Urinary bladder (tissue), 4 donors: ENCODE results near the gene TRIM40. TPM values are rescaled to one million over a fixed set of nuclear protein-coding genes. Genes with fewer than 3 reads are reported as not detected.
A peak's percentile ranks its signal among the peaks of the same experiment; 100 is the strongest.

ENCODE experiments used
- DNase-seq: peaks from one replicate; pipeline ENCODE4 v3.0.0-alpha.2; 2015; ENCODE audit errors: extremely low spot score
- H3K27ac ChIP-seq: one replicate; pipeline ENCODE4 v1.5.1; 2013; ENCODE audit warnings: low read depth, mild to moderate bottlenecking, moderate library complexity
- H3K36me3 ChIP-seq: one replicate; pipeline ENCODE4 v1.6.1; 2013; ENCODE audit warnings: mild to moderate bottlenecking, moderate library complexity; ENCODE audit not compliant: insufficient read depth
- H3K4me1 ChIP-seq: one replicate; pipeline ENCODE4 v1.6.1; 2013; ENCODE audit warnings: mild to moderate bottlenecking, moderate library complexity; ENCODE audit not compliant: insufficient read depth
- H3K4me3 ChIP-seq: one replicate; pipeline ENCODE4 v1.5.1; 2013; ENCODE audit warnings: low read depth, low read length
- WGBS: extraction: QIAGEN DNeasy Blood & Tissue Kit; methylation state at CpG from one replicate; pipeline ENCODE4 v1.1.7; 2013; 5-methylcytosine and 5-hydroxymethylcytosine counted together
- polyA plus RNA-seq: library from polyadenylated mRNA; stranded (reverse); fragments of 200-250 nt; gene quantifications from one replicate; pipeline ENCODE4 v1.2.3, GENCODE V29; 2013
- total RNA-seq: library from RNA; depleted of rRNA; stranded (reverse); fragments of >200 nt; gene quantifications from one replicate; pipeline ENCODE4 v1.2.3, GENCODE V29; 2014
- donor health status: healthy with polysubstance abuse.
- donor health status: healthy.

TRIM40 gene, protein sequence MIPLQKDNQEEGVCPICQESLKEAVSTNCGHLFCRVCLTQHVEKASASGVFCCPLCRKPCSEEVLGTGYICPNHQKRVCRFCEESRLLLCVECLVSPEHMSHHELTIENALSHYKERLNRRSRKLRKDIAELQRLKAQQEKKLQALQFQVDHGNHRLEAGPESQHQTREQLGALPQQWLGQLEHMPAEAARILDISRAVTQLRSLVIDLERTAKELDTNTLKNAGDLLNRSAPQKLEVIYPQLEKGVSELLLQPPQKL
- total RNA-seq (not detected), polyA plus RNA-seq (not detected)

DNA sequence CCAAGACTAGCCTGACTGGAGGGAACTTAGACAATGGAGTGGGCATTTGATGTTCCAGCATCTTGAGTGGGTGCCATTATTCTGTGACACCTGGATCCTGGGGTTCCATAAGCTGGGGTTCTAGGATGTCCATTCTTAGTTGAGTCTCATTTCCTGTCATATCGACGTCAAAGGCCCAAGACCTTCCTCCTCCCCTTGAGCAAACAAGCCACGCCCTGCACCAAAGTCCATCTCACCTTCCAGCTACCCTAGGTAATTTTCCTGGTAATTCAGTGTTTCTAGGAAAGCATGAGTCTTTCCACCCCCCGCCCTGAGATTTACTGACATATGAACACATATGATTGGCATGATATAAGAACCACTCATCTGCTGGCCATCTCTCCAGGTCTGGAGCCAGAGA, at the start of gene TRIM40:
Gene TRIM40 (plus strand): TSS at position 384 of the 400 bp plus-strand sequence. CDS start 897 bp downstream, outside the sequence.
- H3K4me1 ChIP-seq, result no peaks in the 10 kb centered on the region
- DNase-seq, result no peak
- WGBS, result 81% methylated on average over 4 of the region's 4 CpGs
- no peak within 1 kb of the TSS for H3K27ac ChIP-seq
- H3K4me3 ChIP-seq, result no peak within 1 kb of the TSS
- no peaks in the 10 kb centered on the region for H3K36me3 ChIP-seq

DNA sequence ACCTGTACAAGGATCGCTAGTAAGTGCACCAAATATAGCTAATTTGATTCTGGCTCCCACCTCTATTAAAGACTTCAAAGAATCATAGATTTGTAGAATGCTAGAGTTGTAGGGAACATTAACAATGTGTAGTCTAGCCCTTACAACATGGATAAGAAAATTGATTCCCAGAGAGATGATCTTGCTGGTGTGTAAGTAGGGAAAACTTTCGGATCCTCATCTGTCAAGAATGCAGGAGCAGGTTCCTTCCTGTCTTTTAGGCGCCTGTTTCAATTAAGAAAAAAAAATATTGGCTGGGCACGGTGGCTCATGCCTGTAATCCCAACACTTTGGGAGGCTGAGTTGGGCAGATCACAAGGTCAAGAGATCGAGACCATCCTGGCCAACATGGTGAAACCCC, 48.1 kb upstream of the TRIM40 start:
- no peaks in the 10 kb centered on the region for H3K36me3 ChIP-seq
- no peaks in the 10 kb centered on the region for H3K4me1 ChIP-seq
- no peak for DNase-seq
- 67% methylated on average over 5 of the region's 5 CpGs for WGBS
- no peak overlapping the region for H3K4me3 ChIP-seq
- no peak overlapping the region for H3K27ac ChIP-seq

DNA sequence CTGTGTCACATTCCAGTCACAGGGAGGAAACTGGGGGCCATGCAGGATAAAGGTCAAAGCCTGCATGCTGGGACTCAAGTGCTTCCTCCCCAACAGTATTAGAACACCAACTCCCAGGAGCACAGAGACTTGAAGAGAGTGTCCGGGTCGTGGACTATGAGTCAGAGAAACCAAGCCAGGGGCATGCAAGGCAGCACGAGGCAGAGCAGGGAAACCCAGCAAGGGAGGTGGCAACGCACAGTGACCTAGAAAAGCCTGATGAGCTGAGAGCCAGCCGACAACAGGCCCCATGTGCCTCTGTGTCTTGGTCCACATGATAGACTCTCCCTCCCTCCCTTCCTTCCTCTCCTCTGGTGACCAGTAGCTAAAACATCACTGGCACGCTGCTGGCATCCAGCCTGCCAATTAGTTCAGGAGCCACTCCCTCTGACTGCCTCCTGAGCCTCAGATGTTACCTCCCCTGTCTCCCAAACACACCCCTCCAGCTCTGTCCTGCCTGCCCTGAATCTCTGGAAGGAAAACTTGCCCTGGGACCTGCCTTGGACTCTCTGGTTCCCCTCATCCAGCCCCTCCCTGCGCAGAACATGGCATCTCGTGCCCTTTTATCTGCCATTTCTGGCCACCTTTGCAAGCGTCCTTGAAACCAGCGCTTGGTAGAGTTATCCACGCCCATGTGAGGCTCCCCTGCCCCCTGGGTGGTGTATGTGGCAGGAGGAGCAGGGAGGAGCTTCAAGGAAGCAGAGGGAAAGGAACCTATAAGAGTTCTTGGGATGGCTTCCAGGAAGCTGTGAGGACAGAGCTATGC, 44.2 kb upstream of the TRIM40 start:
- no peak for DNase-seq

DNA sequence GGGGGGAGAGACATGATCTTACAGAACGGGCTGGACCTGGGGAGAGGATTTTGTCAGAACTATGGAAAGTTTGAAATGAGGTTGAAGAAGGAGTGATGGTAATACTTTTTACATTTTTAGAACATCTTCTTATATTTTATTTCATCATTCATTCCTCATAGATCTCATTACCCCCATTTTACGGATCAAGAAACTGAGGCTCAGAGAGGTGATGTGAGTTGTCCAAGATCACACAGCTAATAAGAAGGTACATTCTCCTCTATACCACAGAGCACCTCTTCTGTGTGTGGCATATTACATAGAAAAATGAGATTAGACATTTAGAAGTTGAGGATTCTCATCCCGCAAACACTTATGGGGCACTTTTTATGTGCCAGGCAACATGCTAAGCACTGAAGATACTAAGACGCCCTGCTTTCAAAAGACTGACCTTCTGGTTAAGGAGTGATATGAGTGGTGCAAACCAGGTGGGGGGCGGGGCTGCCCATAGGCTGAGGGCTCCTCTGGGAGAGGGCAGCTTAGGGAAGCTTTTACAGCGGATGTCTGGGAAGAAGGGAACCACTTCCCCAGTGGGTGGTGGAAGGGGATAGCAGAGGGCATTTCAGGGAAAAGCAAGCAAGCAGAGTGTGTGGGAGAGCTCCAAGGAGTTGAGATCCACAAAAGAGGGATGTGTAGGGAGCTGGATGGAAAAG, 42.9 kb upstream of the TRIM40 start:
- H3K27ac ChIP-seq, result no peak overlapping the region
- no peak overlapping the region for H3K4me3 ChIP-seq
- no peaks in the 10 kb centered on the region for H3K4me1 ChIP-seq
- WGBS, result 64% methylated on average over 6 of the region's 6 CpGs
- no peaks in the 10 kb centered on the region for H3K36me3 ChIP-seq
- DNase-seq, result no peak

More for the DNA sequence above, 44.2 kb upstream of the TRIM40 start:
- H3K4me1 ChIP-seq, result no peaks in the 10 kb centered on the region
- 47% methylated on average over 11 of the region's 11 CpGs for WGBS
- H3K27ac ChIP-seq, result no peak overlapping the region
- H3K36me3 ChIP-seq, result no peaks in the 10 kb centered on the region
- no peak overlapping the region for H3K4me3 ChIP-seq

DNA sequence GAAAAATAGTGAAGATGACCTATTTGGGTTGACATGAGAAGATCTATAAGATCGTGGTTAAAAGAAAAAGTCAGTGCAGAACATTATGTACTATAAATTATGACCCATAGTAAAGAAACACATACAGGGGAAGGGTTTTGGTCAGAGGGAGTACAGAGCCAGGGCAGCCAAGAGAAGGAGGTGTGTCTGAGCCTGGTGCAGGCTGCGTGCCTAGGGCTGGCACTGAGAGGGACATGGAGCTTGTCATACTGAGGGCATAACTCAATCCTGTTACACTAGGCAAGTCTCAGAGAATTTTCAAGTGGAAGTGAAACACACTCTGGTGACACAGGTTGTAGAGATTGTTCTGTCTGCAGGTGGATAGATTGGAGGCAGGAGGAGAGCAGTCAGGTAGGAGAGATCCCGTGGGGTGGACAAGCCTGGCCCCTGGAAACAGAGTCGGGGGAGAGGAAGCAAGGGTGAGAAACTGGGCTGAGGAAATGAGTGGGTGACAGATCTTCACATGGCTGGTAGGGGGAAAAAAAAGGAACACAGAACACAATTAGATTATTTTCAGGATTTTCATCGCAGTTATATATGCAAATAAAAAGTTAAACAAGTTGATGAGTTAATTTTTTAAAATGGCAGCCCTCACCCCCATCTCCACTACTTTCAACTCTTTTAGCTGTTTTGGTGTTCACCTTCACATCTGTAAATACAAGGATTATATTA, 41.8 kb upstream of the TRIM40 start:
- DNase-seq, result no peak
- 74% methylated on average over 5 of the region's 5 CpGs for WGBS

DNA sequence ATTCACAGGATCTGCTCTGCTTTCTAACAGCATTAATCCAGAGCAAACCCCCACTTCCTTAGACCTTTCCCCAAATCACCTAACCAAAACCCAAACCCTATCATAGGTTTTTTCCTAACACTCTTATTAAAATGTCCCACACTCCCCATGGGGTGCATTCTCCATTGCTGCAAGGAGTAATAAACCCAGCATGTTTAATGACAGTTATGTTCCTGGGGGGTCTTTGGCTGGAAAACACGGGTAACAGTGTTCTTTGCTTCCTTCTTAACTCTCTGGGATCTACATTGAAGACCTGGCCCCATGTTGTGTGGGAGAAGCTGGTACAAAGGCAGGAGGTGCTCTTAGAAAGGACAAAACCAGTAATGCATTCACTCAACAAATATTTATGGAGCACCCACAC, 39.1 kb upstream of the TRIM40 start:
- H3K4me1 ChIP-seq, result no peaks in the 10 kb centered on the region
- no peak overlapping the region for H3K4me3 ChIP-seq
- H3K36me3 ChIP-seq, result no peaks in the 10 kb centered on the region
- 30% methylated on average over 1 of the region's 1 CpG for WGBS
- no peak overlapping the region for H3K27ac ChIP-seq
- DNase-seq, result no peak

More for the DNA sequence above, 41.8 kb upstream of the TRIM40 start:
- Histone ChIP-seq H3K4me1 (no peaks in the 10 kb centered on the region), H3K36me3 (no peaks in the 10 kb centered on the region), H3K27ac (no peak overlapping the region), H3K4me3 (no peak overlapping the region)

DNA sequence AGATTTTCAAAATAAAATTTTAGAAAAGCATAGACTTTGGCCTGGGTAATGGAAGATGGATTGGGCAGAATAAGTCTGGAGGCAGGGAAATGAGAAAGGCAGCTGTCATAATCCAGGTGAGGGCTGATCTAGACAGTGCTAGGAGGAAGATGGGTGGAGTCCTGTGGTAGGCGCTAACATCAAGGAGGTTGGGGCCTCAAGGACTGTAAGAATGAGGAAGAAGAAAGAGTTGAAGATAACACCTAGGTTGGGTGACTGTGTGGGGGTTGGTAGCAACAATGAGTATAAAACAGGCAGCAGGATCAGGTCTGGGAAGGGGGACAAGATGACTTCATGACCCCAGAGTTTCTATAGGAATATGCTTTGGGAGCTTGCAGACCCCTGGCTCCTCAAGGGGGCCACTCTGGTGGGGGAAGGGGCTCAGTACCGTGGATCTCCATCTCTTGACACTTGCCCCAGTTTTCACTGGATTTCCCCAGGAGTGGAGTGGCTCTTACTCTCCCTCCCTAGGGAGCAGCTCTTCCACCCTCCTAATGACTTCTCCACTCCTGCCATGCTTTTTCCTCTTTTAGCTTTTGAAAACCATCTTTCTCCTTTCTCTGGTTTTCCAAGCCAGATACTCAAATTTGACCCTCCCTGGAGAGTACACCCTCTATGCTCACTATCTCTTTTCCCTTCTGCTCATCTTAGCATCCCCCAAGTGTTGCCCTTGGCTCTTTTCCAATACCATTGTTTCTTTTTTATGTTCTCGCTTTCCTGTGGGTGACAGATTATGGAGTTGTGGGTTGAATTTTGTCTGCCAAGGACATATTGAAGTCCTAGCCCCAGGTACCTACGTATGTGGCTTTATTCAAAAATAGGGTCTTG, 37.8 kb upstream of the TRIM40 start:
- Histone ChIP-seq H3K4me3 (no peak overlapping the region), H3K27ac (no peak overlapping the region), H3K36me3 (no peaks in the 10 kb centered on the region), H3K4me1 (no peaks in the 10 kb centered on the region)
- no peak for DNase-seq
- 70% methylated on average over 4 of the region's 4 CpGs for WGBS

DNA sequence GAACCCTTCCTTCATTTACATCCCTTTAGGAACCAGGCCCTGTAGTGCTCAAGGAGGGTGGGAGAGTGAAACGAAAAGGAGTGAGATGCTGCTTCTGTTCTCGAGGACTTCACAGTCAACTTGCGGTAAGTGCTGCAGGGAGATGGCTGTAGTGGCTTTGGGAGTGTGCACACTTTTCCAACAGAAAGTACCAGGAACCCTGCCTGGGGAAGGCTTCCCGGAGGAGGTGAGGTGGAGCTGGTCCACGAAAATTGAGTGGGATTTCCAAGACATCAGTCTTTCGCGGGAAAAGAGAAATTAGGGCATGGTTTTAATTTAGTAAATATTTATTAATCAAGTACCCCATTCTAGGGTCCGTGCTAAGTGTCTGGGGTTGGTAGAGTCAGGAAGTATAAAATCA, 35.8 kb upstream of the TRIM40 start:
- WGBS, result 24% methylated on average over 8 of the region's 8 CpGs
- Histone ChIP-seq H3K27ac (no peak overlapping the region), H3K36me3 (no peaks in the 10 kb centered on the region), H3K4me1 (no peaks in the 10 kb centered on the region), H3K4me3 (no peak overlapping the region)
- no peak for DNase-seq

DNA sequence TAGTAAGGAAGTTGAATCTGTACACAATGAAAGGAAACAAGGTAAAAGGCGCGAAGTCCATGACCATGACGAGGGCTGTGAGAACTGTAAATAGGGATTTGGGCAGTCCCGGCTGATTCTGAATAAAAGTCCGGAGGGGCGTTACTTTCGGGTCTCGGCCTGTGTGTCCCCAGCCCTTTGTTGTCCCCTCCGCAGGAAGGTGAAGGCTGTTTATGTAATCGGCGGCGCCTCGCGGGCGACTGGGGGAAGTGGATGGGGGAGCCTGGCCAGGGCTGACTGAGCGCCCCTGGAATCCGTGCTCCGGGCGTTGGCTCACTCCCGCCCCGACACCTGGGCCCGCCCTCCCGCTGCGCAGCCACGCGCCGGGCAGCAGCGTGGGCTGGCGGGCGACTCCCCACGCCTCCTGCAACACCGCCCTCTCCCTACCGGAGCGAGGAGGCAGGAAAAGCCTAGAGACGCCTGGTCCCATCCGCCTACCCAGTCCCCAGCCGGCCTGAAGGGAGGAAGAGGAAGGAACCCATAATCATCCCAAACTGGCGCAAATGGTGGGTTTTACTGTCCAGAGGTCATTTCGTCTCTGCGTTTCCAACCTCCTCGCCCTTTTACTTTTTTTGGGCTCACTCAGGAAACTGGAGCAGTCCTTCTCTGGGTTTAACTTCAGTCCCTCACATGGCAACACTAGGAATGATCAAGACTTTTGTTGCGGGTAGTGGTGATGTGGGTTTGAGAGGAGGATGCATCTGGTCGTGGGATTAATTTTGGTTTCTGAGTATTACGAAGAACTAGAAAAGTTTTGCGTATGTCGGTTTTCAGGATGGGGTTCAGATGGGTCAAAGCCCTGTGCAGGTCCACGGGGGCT, 35.1 kb upstream of the TRIM40 start:
- Histone ChIP-seq H3K4me1 (no peaks in the 10 kb centered on the region), H3K36me3 (no peaks in the 10 kb centered on the region), H3K4me3 (peak overlapping the region; percentile 22), H3K27ac (no peak overlapping the region)
- no peak for DNase-seq
- 3% methylated on average over 47 of the region's 47 CpGs for WGBS

DNA sequence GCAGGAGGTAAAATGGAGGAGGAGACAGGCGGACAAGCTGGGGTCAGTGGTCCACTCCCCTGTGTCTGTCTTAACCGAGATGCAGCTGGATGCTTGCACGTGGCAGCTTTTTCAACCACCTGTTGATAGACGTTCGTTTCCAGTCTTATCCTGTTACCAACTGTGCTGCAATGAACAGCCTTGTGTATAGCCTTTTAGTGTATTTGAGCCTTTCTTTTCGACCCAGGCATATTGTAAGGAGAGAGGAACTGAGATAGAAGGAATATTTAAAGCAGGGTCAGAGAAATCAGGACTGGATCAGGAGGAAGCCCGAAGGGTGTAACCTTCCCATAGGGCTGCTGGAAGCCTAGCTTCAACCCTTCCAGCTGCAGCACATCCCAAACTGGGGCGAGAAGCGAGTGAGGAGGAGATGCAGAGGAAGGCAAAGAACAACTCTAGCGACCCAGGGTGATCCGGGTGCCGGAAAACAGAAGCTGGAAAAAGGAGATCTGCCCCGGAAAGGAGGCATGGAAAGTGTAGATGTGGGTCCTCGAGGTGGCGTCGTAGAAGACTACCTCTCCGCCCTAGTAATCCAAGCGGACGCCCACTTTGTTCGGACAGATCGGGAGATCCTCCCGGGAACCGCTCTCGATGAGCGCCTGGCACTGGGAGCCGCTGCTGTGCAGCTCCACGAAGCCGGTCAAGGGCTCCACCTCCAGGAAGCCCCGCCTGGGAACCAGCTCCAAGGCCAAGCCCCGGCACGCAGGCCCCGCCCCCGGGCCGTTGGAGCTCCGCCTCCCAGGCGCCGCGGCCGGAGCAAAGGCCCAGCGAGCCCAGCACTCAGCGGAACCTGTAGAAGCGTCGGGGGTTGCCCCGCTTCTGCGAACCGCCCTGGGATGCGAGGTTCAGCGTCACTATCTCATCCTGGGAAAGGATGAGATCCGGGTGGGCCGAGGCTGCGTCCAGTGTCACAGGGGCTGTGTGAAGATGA, 34.2 kb upstream of the TRIM40 start:
- peak overlapping the region; percentile 9 for H3K4me3 ChIP-seq
- no peaks in the 10 kb centered on the region for H3K4me1 ChIP-seq
- no peaks in the 10 kb centered on the region for H3K36me3 ChIP-seq
- DNase-seq, result peak; percentile 49
- whole genome bisulfite sequencing, result 2% methylated on average over 51 of the region's 51 CpGs
- peak overlapping the region; percentile 75 for H3K27ac ChIP-seq

DNA sequence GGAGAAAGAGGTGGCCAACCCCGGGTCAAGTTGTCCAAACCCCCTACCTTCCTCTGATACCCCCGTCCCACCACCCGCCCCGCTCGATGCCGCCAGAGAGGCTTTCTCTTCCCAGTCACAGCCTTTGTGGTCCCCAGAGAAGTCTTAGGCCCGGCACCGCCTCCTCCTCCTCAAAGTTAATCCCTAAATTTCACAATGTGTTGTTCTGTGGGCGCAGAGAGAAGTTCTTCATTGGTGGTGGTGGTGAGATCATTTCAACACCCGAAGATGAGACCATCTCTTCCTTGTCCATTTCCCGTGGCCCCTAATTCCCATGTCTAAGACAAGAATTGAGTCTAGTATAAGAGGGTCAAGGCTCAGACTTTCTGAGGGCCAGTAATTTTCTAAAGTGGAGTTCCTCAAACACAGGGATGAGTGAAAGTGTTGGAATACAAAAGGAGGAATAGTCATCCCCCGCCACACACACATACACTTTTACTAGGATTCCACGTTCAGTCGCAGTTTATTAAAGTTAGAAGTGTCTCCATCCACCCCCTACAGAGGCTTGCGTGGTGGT, 33.4 kb upstream of the TRIM40 start:
- DNase-seq, result no peak
- Histone ChIP-seq H3K36me3 (no peaks in the 10 kb centered on the region), H3K27ac (peak overlapping the region; percentile 75), H3K4me1 (no peaks in the 10 kb centered on the region), H3K4me3 (no peak overlapping the region)
- 50% methylated on average over 15 of the region's 15 CpGs for WGBS
